ENCODE measurements around the gene MGAT3.

The MGAT3 gene

GRCh38 chr22:39456522-39457197, at the start of gene MGAT3:
MGAT3 (plus strand) TSS chr22:39457012; CDS start chr22:39487348, 30,336 bp downstream.
- TF ChIP-seq CTCF (IDR thresholded peaks at IDR 0.05) = no peak

- TF ChIP-seq CTCF (IDR thresholded peaks at IDR 0.05) = no peak
Observed at GRCh38 chr22:39408173-39408572, 48.6 kb upstream of the MGAT3 start.

GRCh38 chr22:39408807-39409206, 48.0 kb upstream of the MGAT3 start:
- no peak for TF ChIP-seq CTCF (IDR thresholded peaks at IDR 0.05)

GRCh38 chr22:39409516-39410029, 47.2 kb upstream of the MGAT3 start:
- TF ChIP-seq CTCF (IDR thresholded peaks at IDR 0.05) = no peak

- no peak for TF ChIP-seq CTCF (IDR thresholded peaks at IDR 0.05)
Observed at GRCh38 chr22:39410264-39410663, 46.5 kb upstream of the MGAT3 start.

- TF ChIP-seq CTCF (IDR thresholded peaks at IDR 0.05) = no peak
Observed at GRCh38 chr22:39414377-39414776, 42.4 kb upstream of the MGAT3 start.

- TF ChIP-seq CTCF (IDR thresholded peaks at IDR 0.05) = no peak
Observed at GRCh38 chr22:39414886-39415285, 41.9 kb upstream of the MGAT3 start.
